NCI-H1436 treated with DMSO at 0.1 percent for 48 hours (cell line): ENCODE measurements around the gene PLXNA4.

Experiments used
- DNase-seq: peaks from one replicate; lab custom pipeline; 2025; lab: John Stamatoyannopoulos, UW

PLXNA4 gene

DNA sequence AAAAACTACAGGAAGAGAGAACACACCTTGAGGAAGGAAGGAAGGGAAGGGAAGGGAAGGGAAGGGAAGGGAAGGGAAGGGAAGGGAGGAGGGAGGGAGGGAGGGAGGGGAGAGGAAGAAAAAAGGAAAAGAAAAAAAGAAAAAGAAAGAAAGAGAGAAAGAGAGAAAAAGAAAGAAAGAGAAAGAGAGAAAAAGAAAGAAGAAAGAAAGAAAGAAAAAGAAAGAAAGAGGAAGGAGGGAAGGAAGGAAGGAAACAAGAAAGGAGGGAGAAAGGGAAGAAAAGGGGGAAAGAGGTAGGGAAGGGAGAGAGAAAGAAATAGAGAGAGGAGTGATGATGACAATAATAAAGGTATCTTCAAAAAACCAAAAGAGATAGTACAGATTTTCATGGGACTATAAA lies 12.3 kb upstream of the PLXNA4 start:
- DNase-seq: no peak

- DNase-seq: no peak
Observed at GRCh38 chr7:132584796-132585494, 8.7 kb upstream of the PLXNA4 start.

DNA sequence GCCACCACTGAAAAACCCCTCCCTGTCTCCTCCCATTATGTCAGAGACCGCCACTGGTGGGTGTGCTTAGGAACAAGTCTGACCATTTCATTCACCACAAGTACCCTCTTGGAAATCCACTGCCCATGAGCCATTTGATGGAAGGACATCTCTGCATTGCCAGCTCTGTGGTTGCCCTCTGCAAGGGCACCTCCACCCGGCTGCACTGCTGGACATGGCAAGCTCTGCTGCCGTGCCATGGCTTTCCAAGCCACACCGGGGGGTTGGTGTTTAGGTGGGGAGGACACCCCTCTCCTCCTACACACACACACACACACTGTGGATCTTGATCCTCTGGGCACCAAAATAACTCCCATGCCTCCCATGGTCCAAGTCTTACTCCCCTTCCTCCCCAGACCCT lies 5.2 kb upstream of the PLXNA4 start:
- DNase-seq: no peak

- no peak for DNase-seq
Observed at GRCh38 chr7:132580717-132581285, 4.5 kb upstream of the PLXNA4 start.

- no peak for DNase-seq
Observed at GRCh38 chr7:132580277-132580676, 4.0 kb upstream of the PLXNA4 start.

DNA sequence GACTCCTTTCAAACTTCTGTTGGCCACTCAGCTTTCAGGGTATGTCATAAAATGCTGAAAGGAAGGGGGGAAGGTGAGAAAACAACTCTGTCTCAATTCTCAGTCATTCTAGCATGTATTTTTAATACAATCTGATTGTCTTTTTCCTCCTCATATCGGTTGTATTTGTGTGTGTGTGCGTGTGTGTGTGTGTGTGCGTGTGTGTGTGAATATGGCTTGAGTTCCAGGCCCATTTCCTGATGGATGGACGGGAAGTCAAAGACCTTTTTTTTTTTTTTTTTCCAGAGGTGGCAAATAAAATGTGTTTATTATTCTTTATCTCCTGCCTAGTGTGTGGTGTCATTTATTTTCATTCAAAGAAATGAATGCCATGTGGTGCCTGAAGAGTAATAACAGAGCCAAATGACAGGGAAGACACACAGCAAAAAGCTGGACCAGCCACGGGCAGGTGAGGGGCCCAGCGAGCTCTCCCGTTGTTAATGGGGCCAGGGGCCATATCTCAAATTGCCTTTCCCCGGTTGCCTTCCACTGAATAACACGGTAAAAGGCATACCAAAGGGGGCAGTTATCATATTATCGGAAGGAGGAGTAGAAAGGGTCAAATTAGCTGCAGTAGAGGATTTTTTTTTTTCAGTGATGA lies 3.1 kb upstream of the PLXNA4 start:
- DNase-seq: no peak

GRCh38 chr7:132578826-132579225 lies 2.6 kb upstream of the PLXNA4 start:
- no peak for DNase-seq

DNA sequence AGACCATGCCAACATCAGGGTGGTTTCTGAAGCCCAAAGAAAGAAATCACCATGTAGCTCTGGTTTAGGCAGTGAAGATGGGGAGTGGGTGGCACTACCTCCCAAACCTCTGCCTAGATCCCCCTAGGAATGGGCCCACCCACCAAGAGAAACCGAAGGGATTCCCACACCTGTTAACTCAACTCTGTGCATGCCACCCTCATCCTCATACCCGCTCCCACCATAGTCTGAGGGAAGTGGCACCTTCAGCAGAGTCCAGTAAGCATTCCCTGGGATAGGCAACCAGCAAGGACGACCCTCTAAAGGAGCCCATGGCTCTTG lies 1.7 kb upstream of the PLXNA4 start:
- no peak for DNase-seq

DNA sequence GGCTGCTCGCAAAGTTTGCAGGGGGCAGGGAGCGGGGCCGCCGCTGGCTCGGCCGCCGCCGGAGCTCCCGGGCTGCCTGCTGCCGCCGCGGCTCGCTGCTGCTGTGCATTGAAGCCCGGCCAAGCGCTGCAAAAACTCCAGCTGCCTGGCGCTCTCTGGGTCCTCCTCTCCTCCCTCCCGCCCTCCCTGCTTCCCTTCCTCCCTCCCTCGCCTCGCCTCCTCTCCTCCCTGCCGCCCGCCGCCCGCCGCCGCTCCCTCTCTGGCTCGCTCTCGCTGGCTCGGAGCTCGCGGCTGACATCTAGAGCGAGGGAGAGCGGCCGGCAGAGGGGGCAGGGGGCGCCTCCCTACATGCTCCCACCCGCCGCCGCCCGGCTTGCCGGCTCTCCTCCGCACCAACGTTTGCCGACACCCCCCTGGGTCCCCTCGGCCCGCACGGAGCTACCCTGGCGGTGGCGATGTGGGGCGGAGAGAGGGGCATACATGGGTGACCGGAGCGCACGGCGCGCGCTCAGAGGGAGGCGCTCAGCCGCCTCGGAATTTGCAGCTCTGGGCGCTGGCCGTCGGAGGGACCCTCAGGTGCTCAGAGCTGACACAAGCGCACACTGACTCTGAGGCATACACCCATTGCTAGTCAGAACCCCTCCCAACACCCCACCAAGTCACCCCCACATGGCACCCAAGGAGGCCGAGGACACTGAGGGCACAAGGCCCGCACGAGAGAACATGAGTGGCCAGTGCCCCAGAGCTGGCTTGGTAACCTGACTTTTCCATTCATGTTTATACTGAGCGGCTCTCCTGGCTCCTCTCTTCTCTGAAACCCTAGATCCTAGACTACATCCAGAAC lies 1.2 kb upstream of the PLXNA4 start:
- no peak for DNase-seq

DNA sequence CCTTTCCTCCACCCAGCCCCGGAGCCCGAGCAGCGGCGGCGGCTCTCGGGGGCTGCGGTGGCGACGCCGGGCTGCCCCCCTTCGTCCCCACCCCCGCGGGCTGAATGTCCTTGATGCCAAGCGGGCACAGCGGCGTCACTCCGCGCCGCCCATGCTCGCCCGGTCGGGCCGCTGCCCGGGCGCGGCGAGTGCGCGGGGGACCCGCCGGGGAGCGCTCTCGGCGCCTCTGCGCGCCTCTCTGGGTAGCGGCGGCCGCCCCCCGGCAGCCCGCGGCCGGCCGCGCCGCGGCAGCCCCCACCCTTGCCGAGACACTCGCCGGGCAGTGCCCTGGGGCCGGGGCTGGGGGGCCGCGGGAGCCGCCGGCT lies 433 bp upstream of the PLXNA4 start:
- no peak for DNase-seq

- no peak for DNase-seq
Observed at GRCh38 chr7:132575419-132575981, 770 bp downstream of the PLXNA4 start.

GRCh38 chr7:132574223-132574622 lies 2.0 kb downstream of the PLXNA4 start:
- DNase-seq: no peak

- DNase-seq: no peak
Observed at GRCh38 chr7:132573251-132573955, 2.9 kb downstream of the PLXNA4 start.

- DNase-seq: no peak
Observed at GRCh38 chr7:132572526-132572925, 3.7 kb downstream of the PLXNA4 start.

GRCh38 chr7:132571970-132572369 lies 4.3 kb downstream of the PLXNA4 start:
- no peak for DNase-seq

GRCh38 chr7:132569884-132570614 lies 6.2 kb downstream of the PLXNA4 start:
- DNase-seq: no peak

DNA sequence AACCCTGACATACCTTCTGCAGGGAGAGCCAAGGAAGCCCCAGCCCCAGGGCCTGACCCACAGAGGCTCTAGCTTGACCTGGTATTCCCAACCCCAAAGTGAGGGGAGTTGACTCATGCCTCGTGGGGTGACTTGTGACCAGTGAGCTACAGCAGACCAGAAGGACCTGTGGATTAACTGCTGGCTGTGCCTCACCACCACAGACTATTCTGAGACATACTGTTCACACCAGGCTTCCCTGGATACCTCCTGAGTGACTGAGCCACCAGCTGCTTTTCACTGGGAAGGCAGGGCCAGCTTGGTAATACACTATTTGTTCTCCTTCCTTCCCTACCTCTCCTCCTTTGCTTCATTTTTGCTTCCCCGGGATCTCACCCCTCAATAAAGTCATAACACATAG lies 7.3 kb downstream of the PLXNA4 start:
- DNase-seq: no peak

DNA sequence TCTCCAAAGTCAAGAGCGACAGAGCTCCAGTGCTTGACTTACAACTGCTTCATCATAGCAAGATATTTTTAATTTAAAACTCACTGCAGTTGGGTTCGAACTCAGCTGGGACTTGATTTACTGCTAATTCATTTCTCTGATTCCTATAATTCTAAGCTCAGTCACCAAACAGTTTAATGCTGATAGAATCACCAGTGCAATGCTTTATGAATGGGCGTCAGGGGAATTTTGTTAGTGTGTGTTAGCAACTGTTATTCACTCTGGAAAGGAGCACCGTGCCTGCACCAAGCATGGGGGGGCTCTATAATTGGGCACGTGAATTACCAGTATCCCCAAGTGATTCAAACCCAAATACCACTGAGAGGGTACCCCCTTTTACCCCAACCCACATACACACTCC lies 10.4 kb downstream of the PLXNA4 start:
- no peak for DNase-seq

DNA sequence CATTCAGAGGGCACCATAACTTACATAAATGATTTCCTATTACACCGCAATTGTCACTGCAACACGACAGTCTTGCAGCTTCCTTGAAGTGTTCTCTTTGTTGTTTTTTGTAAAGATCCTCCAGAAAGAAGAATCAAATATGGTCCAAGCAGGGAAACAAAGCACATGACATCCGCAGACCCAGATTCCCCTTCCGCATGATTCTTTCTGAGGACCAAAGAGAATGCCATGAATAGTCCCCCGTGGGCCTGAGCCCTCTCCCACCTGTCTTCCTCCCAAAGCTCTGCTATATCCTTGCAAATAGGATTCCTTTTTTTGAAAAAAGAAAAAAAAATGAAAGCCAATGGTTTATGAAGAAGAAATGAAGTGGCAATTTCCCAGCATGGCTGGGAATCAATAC lies 10.8 kb downstream of the PLXNA4 start:
- no peak for DNase-seq

- no peak for DNase-seq
Observed at GRCh38 chr7:132564849-132565248, 11.4 kb downstream of the PLXNA4 start.

- no peak for DNase-seq
Observed at GRCh38 chr7:132564090-132564489, 12.2 kb downstream of the PLXNA4 start.
